HG02981 (cell line): ENCODE measurements around the gene MAEA.
"Not testable (repeated sequence)": the region's sequence is repeated elsewhere in the genome, so short reads cannot be mapped to it uniquely, and the experiment has no call there.

ENCODE experiments used
- ATAC-seq: cut with Tn5 transposase; IDR thresholded peaks from one replicate; pipeline ENCODE4 v1.9.1; 2021; ENCODE audit warnings: mild to moderate bottlenecking, moderate library complexity; ENCODE audit not compliant: unreplicated experiment

Gene MAEA

DNA sequence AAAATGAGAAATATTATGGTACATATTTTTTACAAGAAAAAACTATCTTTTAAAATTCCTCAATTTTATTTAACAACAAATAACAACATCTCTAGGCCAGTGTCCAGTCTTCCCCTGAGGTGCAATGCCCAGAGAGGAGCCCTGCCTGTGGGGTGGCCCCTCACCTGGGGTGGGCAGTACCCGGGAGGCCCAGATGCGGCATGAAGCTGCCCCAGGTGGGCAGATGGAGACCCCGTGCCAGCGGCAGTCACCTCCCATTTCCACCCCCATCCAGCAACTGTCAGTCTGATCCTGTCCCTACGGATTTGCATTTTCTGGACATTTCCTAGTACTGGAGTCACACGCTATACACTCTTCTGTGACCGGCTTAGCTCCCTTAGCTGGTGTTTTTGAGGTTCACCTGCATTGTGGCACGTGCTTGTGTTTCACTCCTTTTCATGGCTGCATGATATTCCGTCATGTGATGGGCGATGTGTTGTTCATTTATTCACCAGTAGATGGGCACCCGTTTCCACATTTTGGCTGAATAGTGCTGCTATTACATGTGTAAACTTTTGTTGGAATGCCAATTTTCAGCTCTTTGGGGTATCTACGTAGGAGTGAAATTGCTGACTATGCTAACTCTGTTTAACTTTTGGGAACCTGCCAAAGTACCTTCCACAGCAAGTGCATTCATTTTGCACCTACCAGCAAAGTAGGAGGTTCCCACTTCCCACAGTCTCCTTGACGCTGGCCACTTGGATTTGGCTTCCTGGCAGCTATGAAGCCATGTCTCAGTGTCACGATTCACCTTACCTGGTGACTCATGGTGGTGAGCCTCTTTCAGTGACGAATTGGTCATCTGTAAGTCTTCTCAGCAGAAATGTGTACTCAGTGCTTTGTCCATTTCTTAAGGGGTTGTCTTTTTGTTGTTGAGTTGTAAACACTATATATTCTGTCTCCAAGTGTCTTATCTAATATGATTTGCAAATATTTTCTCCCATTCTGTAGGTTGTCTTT lies 11.7 kb upstream of the MAEA start:
- no peak for ATAC-seq

GRCh38 chr4:1279253-1279652 lies 10.4 kb upstream of the MAEA start:
- no peak for ATAC-seq

- ATAC-seq, result no peak
Measured at GRCh38 chr4:1283711-1284110, 6.0 kb upstream of the MAEA start.

DNA sequence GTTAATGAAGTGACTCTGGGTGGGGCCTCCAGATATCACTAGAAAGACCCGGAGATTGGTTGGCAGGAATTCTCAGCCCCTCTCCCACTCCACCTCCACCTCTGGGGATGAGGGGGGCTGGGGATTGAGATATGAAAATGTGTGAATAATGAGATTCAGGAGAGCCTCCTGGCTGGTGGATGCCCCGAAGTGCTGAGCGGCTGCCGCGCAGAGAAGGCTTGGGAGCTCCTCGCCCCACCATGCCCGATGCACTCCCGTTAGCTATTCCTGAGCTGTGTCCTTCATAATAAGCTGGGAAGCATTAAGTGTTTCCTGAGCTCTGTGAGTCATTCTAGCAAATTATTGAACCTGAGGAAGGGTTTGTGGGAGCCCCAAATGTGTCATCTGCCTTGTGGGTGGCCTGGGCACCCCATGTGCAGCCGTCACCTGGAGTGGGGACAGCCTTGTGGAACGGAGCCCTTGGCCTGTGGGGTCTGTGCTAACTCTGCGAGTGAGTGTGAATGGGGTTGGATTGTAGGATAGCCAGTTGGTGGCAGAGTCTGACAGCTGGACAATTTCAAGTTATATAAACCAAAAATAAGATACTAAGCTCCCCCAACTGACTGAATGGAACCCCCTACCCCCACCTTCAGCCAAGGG lies 4.4 kb upstream of the MAEA start:
- no peak for ATAC-seq

DNA sequence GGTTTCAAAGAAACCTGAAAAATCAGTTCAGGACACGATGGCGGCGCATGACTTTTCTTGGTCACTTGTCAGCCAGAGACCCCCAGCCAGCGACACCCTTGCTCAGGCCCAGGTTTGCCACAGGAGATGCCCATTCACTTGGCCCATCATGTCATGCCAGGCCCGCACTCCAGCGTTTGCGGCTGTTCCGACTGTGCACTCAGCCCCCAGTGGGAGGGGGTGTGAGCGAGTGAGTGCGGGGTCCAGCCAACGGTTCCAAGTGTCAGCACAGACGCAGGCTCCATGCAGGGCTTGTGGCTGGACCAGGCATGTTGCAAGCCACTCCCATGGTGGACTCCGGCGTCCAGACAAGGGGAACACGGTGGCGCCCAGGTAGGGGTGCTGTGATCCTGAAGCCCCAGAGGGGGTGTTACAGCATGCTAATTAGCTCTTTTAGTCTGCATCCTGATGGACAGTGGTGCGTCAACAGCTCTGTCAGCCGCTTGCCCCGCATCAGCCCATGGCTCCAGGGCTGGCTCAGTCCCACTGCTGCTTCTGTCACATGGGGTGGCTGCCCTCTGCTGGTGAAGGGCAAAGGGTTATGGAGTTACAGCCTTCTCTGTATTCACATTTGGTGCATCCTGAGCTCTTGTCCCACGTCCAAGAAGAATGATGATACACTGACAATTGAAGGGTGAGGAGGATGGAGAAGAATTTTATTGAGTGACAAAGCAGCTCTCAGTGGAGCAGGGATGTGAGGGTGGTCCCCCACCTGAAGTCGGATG lies 3.7 kb upstream of the MAEA start:
- ATAC-seq, result no peak

DNA sequence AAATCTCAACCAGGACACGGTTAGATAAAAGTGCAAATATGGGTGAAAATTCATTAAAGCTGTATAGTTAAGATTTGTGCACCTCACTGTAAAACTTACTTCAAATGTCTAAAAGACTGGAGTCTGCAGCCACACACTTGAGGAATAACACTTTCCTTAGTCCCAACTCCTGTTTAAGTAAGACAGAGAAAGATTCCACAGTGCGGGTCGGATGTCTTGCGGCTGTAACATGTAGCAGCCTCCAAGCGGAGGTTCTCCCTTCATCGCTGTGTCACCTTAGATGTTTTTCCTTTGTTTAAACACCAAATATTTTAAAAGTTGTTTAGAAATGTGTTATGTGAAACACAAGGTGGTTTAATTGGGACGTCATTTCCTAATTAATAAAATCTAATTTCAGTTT lies 905 bp upstream of the MAEA start:
- ATAC-seq, result no peak

DNA sequence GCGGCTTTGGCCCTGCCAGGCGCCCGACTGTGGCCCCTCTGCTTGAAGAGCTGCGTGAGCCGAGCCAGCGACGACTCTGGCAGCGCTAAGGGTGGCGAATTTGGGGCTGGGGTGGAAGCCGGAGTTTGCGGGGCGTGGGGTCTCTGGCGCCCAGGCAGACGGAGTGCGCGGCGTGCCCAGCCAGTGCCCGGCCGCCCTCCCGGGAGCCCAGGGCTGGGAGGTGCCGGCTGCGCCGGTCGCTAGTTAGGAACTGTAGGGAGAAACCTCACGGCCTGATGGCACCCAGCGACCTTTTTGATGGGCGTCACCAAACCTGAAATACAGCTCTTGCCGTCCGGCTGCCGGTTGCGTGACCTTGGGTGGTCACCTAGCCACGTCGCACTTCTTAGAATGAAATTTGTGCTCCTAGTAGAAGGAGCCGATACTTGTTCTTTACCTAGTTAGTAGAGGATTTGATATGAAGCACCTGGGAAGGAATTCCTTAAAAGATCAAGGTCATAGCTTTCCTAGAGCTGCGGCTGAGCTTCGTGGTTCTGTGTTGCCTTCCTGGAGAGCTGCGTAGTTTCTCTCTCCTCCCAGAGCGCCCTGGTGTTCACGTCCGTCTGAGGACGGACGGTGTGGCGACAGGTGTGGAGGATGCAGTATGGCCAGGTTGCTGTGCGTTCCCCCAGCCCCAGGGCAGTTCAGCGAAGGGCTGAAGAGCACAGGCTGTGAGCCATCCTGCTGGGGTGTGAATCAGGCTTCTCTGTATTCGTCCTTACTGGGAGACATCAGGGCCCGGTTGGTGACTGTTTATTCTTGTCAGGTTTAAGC lies 680 bp downstream of the MAEA start:
- no peak for ATAC-seq

DNA sequence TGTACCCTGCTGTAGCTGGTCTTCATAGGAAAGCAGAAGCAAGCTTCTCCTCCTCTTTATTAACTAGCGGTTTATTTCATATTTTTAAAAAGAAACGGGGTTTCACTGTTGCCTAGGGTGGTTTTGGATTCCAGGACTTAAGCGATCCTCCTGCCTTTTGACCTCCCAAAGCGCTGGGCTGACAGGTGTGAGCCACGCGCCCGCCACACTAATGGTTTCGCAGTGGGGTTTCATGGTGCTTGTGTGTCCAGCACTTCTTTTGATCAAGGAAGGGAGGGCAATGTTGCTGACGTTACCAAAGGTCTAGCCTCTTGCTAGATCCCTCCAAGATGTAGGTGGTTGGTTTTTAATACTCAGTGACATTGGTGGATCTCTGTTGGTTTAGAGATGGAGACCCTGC lies 1.4 kb downstream of the MAEA start:
- no peak for ATAC-seq

- no peak for ATAC-seq
Measured at GRCh38 chr4:1291996-1292702, 2.5 kb downstream of the MAEA start.

- not testable (repeated sequence) for ATAC-seq
Measured at GRCh38 chr4:1292703-1293011, 3.0 kb downstream of the MAEA start.

DNA sequence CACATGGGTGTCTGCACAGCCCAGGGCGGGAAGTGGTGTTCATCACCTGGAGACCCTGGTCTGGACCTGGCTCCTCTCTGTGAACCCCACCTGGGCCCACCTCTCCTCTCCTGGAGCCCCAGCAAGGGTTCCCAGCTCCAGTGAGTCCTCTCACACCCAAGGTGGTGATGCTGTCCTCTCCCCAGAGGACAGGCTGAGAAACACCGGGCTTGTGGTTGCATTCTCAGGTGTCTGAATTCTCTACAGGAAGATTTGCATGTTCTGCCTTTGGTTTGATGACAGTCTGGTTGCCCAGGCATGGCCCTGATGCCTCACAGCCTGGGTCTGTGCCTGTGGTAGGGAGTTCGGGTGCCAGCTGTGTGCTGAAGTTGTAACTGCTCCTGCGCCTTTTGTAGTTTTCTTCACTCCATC lies 3.8 kb downstream of the MAEA start:
- ATAC-seq, result no peak

GRCh38 chr4:1293991-1294390 lies 4.3 kb downstream of the MAEA start:
- no peak for ATAC-seq

DNA sequence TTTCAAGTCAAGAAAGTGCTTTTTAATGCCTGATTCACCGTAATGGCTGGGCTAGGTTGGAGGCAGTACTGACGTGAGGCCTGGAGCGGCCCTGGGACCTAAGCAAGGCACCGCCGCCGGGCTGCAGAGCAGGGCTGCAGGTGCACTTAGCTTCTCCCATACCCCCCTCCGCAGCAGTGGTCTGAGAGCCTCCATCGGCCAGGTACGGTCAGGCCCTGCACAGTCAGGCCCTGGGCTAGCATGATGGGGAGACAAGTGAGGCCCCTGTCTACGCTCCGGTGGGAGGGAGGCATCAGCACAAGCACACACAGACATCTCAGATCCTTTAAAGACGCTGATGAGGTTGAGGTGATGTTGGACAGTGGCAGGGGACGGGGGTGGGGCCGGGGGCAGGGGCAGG lies 4.7 kb downstream of the MAEA start:
- ATAC-seq, result no peak

- ATAC-seq, result no peak
Measured at GRCh38 chr4:1294891-1295290, 5.2 kb downstream of the MAEA start.

DNA sequence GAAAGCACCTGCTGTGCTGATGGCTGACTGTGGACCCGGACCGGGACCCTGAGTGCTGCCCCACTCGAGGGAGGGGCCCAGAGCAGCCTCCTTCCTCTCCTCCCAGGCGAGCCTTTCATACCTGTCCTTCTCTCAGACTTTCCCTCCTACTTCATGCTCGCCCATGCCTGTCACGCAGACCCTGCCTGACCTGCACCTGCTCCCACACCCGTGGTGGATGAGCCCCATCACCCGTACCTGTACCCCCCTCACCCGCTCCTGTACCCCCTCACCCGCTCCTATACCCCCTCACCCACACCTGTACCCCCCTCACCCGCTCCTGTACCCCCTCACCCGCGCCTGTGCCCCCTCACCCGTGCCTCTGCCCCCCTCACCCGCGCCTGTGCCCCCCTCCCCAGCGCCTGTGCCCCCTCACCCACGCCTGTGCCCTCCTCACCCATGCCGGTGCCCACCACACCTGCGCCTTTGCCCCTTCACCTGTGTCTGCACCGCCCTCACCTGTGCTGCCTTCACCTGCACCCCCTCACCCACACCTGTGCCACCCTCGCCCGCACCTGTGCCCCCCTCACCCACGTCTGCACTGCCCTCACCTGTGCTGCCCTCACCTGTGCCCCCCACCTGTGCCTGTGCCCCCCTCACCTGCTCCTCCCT lies 5.8 kb downstream of the MAEA start:
- ATAC-seq, result no peak

DNA sequence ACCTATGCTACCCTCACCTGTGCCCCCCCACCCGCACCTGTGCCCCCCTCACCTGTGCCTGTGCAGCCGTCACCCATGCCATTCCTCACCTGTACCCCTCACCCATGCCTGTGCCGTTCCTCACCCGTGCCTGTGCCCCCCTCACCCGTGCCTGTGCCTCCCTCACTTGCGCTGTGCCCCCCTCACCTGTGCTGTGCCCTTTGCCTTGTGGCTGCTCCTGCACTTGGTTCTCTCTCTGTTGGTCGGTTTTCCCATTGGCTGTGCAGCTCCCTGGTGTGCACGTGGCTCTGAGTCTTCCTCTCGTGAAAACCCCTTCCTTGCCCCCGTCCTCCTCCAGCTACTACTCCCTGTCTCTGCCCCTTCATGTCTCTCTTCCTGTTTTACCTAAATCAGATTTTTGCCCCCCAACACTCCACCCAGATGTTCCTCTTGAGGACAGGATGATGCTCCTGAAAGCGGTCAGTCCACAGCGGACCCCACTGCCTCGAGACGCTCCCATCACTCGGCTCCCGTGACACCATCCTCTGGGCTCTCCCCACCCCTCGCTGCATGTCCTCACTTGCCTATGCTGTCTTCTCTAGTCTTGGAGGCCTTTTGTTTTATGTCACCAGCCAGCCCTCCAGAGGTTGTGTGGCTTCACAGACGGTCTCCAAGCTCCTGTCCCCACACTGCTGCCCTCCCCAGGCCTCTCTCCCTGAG lies 6.8 kb downstream of the MAEA start:
- ATAC-seq, result no peak

DNA sequence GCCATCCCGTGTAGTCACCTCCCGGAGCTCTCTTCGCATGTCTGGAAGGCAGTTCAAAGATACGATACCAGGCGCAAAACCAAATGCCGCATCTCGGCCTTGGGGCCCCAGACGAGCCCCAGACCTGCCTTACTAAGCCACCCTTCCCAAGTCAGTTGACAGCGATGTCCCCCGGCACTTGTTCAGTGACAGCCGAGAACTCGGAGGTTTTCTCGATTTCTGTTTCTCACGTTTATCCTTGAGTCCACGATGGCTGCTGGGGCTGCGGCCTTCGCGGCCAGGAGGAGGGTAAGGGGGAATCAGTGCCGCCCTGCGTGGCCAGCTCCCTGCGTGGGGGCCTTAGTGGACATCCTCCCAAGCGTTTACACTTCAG lies 7.3 kb downstream of the MAEA start:
- ATAC-seq, result no peak

DNA sequence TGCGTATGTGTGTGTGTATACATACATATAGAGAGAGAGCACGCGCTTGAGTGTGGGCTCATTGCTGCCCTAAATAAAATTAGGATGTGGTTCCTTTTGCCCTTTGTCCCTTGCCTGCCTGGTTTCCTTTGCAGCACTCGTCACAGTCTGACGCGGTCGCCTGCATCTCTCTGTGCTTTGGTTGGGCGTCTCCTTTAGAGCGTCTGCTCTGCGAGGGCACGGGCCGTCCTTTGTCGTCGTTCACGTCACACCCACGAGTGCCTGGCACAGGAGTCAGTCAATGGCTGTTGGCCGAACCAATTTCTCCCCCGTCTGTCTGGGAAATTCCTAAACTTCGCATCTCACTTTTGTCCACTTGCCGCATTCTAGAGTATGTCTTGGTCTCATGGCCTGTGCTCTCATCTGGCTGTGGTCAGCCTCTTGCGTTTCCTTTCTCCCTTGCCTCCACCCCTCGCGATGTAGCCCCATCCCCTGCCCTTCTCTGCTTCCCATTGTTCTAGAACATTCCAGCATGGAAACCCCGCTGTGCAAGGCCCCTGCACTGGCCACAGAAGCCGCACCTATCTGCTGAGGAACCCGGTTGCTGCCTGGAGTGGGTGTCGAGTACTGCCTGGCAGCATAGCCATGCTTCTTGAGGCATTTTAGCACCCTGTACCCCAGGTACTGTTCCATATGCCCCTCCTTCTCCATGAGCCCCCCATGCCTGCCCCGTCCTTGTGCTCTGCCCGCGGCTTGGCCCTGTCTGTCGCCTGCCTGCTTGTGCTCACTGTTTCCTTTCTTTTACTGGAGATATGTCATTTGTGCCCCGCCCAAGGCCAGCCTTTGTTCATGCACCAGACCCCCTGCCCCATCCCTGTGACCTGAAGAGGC lies 8.0 kb downstream of the MAEA start:
- no peak for ATAC-seq
